GM18511 (cell line): ENCODE results near the gene CTBP2.

Experiments used
- ATAC-seq: cut with Tn5 transposase; IDR thresholded peaks from one replicate; pipeline ENCODE4 v1.9.1; 2021; ENCODE audit warnings: mild to moderate bottlenecking, moderate library complexity; ENCODE audit not compliant: unreplicated experiment

The CTBP2 gene

DNA sequence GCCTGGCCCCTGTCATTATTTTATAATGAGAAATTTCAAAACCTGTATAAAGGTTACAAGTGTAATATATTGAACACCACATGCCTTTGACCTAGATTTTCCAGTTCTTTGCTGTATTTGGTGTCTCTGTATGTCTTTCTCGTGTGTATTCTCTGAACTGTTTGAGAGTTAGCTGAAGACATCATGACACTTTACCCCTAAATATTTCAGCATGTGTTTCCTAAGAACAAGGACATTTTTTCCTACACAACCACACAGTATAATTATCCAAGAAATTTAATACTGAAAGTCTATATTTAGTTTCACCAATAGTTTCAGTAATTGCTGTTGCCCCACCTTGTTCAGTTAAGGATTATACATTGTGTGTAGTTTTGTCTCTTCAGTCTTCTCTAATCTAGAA lies 203.6 kb downstream of the CTBP2 start:
- no peak for ATAC-seq

DNA sequence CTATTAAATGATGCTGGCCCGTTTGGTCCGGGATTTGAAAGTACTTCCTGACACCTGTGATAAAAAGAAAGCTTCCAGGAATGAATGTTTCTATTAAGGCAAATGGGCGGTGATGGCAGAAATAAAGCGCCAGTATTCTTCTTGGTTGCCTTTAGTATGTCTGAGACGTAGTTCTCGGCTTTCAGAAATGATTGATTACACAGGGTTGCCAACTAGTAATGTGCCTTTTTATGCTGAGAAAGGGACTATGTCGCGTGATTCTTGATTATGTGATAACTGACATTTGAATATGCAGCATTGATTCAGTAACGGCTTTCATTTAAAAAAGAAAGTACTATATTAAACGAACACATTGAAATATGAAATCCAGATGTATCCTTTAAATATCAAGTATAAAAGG lies 204.5 kb downstream of the CTBP2 start:
- ATAC-seq, result no peak

DNA sequence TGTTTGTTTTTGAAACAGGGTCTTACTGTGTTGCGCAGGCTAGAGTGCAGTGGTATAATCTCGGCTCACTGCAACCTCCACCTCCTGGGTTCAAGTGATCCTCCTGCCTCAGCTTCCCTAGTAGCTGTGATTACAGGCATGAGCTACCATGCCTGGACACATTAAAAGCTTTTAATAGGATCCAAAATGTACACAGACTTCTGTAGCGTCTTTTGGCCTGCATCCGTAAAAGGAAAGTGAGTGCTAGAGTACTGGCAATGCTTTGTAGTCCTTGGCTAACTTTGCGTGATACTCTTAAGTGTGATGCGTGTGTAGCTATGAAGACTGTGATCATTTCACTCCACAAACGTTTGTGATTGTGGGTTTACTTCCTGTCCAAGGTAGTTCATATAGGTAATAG lies 205.1 kb downstream of the CTBP2 start:
- no peak for ATAC-seq

GRCh38 chr10:124953421-124953820 lies 206.9 kb downstream of the CTBP2 start:
- ATAC-seq, result no peak

DNA sequence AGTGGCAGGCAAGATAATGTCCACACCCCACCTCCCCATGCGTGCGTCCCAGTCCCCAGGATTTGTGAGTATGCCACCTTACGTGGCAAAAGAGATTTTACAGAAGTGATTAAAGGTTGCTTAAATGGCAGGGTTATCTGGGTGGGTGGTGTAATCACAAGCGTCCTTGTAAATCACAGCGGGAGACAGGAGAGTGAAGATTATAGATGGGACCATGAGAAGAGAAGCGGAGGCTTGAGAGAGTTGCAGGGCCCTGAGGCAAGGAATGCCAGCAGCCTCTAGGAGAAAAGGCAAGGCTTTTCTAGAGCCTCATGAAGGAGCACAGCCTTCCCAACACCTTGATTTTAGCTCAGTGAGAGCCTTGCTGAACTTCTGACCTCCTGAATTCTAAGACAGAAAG lies 208.2 kb downstream of the CTBP2 start:
- no peak for ATAC-seq

DNA sequence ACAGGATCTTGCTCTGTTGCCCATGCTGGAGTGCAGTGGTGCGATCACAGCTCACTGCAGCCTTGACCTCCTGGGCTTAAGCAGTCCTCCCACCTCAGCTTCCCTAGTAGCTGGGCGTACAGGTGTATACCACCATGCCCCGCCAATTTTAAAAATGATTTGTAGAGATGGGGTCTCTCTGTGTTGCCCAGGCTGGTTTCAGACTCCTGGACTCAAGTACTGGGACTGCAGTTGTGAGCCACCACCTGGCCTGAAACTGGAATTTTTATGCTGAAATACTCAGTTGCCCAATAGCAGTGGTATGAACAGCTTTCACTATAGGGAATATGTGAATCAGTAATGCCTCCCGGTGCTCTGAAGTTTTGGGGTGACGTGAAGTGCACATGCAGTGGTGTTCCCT lies 210.8 kb downstream of the CTBP2 start:
- ATAC-seq, result no peak

DNA sequence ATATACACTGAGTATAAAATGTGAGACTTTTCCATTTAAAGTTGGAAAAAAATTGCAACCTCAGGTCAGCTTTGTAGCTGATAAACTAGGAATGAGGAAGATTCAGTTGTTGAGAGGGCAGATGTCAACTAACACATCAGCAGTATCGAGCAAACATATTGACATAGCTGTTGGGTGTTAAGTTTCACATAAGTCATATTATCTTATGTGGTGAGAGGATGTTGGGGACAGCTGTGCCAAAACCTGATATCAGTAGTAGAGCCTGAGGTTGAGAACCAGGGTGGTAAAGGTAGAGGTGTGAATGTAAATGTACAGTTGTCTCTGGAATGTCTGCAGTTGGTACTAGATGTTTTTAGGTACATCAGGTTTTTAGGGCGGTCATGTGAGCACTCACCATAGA lies 213.4 kb downstream of the CTBP2 start:
- ATAC-seq, result no peak

DNA sequence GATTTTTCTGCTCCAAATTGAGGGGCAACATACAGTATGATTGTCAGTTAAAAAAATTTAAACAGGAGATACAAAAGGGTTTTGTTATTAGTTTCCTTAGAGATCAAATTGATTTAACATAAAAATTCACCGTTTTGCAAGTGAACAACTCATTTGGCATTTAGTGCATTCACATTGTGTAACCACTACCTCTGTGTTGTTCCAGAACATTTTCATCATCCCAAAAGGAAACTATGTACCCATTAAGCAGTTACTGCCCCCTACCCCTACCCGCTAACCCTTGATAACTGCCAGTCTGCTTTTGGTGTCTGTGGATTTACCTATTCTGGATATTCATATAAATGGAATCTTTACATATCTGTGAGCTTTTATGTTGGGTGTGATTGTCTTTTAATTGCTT lies 215.4 kb downstream of the CTBP2 start:
- no peak for ATAC-seq

DNA sequence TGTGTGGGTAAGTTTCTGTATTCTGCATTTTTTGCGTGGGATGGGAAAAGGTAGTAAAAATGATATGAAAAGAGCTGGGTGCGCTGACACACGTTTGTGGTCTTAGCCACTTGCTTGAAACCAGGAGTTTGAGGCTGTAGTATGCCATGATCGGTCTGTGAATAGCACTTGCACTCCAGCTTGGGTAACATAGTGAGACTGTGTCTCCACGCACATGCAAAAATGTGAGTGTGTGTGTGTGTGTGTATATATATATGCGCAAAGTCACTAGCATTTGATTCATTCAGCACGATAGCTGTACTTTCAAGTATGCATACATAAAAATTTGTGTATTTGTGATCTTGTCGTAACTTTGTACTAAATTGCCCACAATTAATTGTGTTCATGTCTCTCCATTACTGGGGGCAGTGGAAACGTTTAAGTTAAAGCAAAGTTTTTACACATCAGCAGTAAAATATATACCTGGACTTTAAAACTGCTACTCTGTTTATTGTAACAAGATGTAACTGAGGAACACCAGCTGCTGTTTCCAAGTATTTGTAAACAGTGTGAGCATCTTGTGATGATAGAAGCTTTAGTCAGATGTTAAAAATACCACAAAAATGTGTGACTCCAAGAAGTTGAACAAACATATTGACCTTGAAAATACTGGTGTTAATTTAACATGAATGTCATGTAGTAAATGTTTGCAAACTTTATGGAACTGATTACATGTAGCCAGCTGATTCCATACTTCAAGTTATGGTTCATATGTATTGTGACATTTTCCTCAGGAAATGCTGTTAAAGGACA lies 216.9 kb downstream of the CTBP2 start:
- ATAC-seq, result no peak

DNA sequence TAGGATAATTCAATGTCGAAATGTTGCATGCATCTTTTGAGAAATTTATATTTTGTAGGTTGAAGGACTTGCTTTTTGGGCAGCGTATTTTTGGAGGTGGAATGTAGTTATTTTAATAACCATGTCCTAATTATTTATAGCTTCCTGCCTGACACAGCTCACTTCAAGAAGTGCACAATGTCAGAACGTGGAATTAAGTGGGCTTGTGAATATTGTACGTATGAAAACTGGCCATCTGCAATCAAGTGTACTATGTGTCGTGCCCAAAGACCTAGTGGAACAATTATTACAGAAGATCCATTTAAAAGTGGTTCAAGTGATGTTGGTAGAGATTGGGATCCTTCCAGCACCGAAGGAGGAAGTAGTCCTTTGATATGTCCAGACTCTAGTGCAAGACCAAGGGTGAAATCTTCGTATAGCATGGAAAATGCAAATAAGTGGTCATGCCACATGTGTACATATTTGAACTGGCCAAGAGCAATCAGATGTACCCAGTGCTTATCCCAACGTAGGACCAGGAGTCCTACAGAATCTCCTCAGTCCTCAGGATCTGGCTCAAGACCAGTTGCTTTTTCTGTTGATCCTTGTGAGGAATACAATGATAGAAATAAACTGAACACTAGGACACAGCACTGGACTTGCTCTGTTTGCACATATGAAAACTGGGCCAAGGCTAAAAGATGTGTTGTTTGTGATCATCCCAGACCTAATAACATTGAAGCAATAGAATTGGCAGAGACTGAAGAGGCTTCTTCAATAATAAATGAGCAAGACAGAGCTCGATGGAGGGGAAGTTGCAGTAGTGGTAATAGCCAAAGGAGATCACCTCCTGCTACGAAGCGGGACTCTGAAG lies 217.8 kb downstream of the CTBP2 start:
- no peak for ATAC-seq

DNA sequence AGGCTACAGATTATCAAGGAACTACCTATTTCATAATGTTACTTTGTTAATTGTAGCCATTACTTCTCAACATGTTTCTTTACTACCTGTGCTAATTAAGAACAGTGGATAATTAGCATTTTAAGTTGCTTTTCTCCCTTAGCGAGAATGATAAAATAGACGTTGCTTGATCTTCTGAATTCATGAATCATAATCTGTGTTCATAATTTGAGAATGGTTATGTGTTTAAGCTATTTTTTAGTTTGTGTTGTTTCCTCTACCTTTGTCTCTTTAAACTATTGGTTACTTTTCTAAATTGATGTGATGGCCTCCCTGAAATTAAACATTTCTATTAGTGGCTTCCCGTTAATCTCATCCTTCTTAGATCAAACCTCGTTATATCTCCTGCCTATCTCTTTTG lies 218.5 kb downstream of the CTBP2 start, which contains the start of gene ZRANB1:
TSS of gene ZRANB1 (plus strand) at position 301 of the 400 bp plus-strand sequence. CDS start 371 bp downstream, outside the sequence.
- no peak for ATAC-seq

DNA sequence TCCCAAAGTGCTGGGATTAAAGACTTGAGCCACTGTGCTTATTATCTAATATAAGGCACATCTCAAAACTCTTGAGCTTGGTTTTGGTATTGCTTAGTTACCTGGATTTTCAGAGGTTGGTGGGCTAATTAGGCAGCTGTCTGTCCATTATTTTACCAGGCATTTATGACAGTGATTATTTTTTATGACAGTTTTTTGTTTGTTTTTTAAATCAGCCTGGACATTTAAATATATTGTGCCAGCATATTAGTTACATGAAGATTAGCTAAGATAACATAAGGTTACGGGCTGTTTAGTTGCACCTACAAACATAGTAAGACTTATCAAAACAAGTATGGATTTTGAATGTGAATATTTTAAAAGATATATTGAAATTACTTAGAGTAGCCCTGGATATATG lies 221.1 kb downstream of the CTBP2 start:
- no peak for ATAC-seq

DNA sequence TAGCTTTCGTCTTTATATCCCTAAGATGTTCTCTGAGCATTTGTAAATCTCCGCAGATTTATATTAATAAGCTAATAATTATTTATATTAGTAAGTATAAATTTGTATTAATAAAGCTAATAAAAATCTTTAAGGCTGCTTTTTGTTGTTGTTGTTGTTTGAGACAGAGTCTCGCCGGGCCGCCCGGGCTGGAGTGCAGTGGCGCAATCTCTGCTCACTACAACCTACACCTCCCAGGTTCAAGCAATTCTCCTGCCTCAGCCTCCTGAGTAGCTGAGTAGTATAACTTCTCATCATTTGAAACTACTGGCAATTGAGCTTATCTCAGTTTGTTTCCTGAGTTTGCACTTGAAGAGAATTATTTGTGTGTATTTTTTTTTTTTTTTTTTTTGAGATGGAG lies 223.6 kb downstream of the CTBP2 start:
- no peak for ATAC-seq

GRCh38 chr10:124935946-124936345 lies 224.4 kb downstream of the CTBP2 start:
- no peak for ATAC-seq
